Breast epithelium (tissue), 4 donors: ENCODE data around the gene CTDSP1. TPM values are rescaled to one million over a fixed set of nuclear protein-coding genes. Genes with fewer than 3 reads are reported as not detected.

Experiments
- DNase-seq, 2 donors: peaks; one replicate each; pipeline ENCODE4 v3.0.0-alpha.2; 2019; ENCODE audit warnings: low spot score in 2 of 2
- H3K27ac ChIP-seq, 2 donors: fragments of 200-600 bp; sonication (generic) in 1 of 2; one replicate each; pipeline ENCODE4 v1.5.1; 2016 to 2019; ENCODE audit warnings: mild to moderate bottlenecking in 1 of 2
- H3K27me3 ChIP-seq, 2 donors: fragments of 200-600 bp; sonication (generic) in 1 of 2; one replicate each; pipeline versions ENCODE4 v1.5.1 to v1.6.0; 2017 to 2019; ENCODE audit warnings: control low read depth in 1 of 2, mild to moderate bottlenecking in 1 of 2
- H3K36me3 ChIP-seq: fragments of 200-600 bp; one replicate; pipeline ENCODE4 v1.5.1; 2019
- H3K4me1 ChIP-seq, 2 donors: fragments of 200-600 bp; sonication (generic); one replicate each; pipeline ENCODE4 v1.5.1; 2016 to 2019; ENCODE audit warnings: control low read depth in 1 of 2
- H3K4me3 ChIP-seq, 3 donors: fragments of 200-600 bp; sonication (generic); 1 replicate in 2 of 3; 2 replicates in 1 of 3; pipeline ENCODE4 v1.5.1; 2016 to 2019; ENCODE audit warnings: mild to moderate bottlenecking in 3 of 3, moderate library complexity in 2 of 3
- H3K9me3 ChIP-seq, 2 donors: fragments of 200-600 bp; sonication (generic) in 1 of 2; one replicate each; pipeline ENCODE4 v1.5.1; 2016 to 2019; ENCODE audit warnings: control low read depth in 1 of 2
- POLR2A ChIP-seq: fragments of 450-650 bp; IDR thresholded peaks from one replicate; pipeline ENCODE4 v1.6.1; 2016; ENCODE audit warnings: antibody characterized with exemption, mild to moderate bottlenecking, moderate library complexity
- POLR2AphosphoS5 ChIP-seq, 3 donors: sonication (generic); formaldehyde crosslinking; IDR thresholded peaks; one replicate each; pipeline ENCODE4 v1.6.1; 2017; ENCODE audit warnings: antibody characterized with exemption in 3 of 3
- intact Hi-C: fragments of 100-400 bp; cut with DNase I; formaldehyde crosslinking; loops from one replicate; pipeline ENCODE4 v1.15.1; 2023; ENCODE audit warnings: low total_unique reads
- total RNA-seq, 3 donors: library from RNA; depleted of rRNA; stranded (reverse); fragments of >200 nt; gene quantifications; one replicate each; pipeline ENCODE4 v1.1.0, GENCODE V29; 2016
- TF ChIP-seq, protein P1 (sequence below), 3 donors: fragments of 450-650 bp; IDR thresholded peaks; one replicate each; pipeline ENCODE4 v1.5.1; 2016 to 2017; ENCODE audit warnings: antibody characterized with exemption in 3 of 3, mild to moderate bottlenecking in 3 of 3, moderate library complexity in 3 of 3

CTDSP1 gene
- total RNA-seq, 3 donors from 2014 or later: 83.9 to 113 (median 95.9) TPM

DNA sequence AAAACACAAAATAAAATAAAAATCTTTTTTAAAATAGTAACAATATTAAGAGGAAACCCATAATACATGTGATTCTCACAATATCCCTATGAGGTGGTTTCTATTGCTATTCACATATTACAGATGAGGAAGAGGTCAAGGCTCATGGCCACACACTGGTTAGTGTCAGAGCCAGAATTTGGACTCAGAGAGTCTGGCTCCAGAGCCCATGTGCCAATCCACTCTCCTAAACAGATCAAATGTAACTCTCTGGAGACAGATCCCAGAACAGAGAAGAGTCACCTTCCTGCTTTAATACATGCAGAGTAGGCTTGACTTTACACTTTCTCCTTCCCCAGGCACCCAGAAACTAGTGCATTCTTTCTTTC is 27.7 kb upstream of the CTDSP1 start:
- Histone ChIP-seq H3K27me3 (no peaks in the 10 kb centered on the region), H3K4me3 (no peak overlapping the region), H3K36me3 (no peaks in the 10 kb centered on the region), H3K27ac (peak overlapping the region in 1 of 2 donors; percentile 6), H3K9me3 (peaks cover 0 to under 1% of the 10 kb centered on the region in 2 donors), H3K4me1 (no peaks in the 10 kb centered on the region)
- DNase-seq: no peak
- intact Hi-C loops: no loop called here
- no peak for TF ChIP-seq POLR2AphosphoS5 (IDR thresholded peaks at IDR 0.05)
- TF ChIP-seq POLR2A: no peak

DNA sequence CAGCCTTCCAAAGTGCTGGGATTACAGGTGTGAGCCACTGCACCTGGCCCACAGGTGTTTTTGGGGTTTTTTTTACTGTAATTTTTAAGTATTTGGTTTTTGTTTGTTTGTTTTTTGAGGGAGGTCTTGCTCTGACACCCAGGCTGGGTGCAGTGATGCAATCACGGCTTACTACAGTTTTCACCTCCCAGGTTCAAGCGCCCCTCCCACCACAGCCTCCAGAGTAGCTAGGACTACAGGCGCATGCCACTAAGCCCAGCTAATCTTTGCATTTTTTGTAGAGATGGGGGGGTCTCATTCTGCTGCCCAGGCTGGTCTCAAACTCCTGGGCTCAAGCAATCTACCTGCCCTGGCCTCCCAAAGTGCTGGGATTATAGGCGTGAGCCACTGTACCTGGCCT is 24.9 kb upstream of the CTDSP1 start:
- DNase-seq: no peak
- no peak overlapping the region for H3K27ac ChIP-seq
- no peaks in the 10 kb centered on the region for H3K27me3 ChIP-seq
- no peak overlapping the region for H3K4me3 ChIP-seq
- no peaks in the 10 kb centered on the region for H3K36me3 ChIP-seq
- H3K9me3 ChIP-seq: no peaks in the 10 kb centered on the region
- no peak for TF ChIP-seq POLR2AphosphoS5 (IDR thresholded peaks at IDR 0.05)
- TF ChIP-seq POLR2A: no peak
- TF ChIP-seq, protein P1, sequence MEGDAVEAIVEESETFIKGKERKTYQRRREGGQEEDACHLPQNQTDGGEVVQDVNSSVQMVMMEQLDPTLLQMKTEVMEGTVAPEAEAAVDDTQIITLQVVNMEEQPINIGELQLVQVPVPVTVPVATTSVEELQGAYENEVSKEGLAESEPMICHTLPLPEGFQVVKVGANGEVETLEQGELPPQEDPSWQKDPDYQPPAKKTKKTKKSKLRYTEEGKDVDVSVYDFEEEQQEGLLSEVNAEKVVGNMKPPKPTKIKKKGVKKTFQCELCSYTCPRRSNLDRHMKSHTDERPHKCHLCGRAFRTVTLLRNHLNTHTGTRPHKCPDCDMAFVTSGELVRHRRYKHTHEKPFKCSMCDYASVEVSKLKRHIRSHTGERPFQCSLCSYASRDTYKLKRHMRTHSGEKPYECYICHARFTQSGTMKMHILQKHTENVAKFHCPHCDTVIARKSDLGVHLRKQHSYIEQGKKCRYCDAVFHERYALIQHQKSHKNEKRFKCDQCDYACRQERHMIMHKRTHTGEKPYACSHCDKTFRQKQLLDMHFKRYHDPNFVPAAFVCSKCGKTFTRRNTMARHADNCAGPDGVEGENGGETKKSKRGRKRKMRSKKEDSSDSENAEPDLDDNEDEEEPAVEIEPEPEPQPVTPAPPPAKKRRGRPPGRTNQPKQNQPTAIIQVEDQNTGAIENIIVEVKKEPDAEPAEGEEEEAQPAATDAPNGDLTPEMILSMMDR (IDR thresholded peaks at IDR 0.05): no peak
- H3K4me1 ChIP-seq: no peaks in the 10 kb centered on the region
- intact Hi-C loops: no loop called here

DNA sequence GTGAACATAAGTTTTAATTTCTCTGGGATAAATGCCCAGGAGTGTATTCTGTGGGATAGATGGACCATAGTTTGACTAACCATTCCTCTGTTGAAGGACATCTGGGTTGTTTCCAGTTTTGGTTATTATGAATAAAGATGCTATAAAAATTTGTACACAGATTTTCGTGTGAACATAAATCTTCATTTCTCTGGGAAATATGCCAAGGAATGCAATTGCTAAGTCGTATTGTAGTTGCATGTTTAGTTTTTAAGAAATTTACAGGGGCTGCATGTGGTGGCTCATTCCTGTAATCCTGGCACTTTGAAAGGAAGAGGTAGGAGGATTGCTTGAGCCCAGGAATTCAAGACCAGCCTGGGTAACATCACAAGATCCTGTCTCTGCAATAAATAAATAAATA is 24.5 kb upstream of the CTDSP1 start:
- H3K4me3 ChIP-seq: no peak overlapping the region
- H3K4me1 ChIP-seq: no peaks in the 10 kb centered on the region
- no peaks in the 10 kb centered on the region for H3K36me3 ChIP-seq
- intact Hi-C loops: no loop called here
- no peak overlapping the region for H3K27ac ChIP-seq
- H3K27me3 ChIP-seq: no peaks in the 10 kb centered on the region
- no peaks in the 10 kb centered on the region for H3K9me3 ChIP-seq
- TF ChIP-seq POLR2A: no peak
- TF ChIP-seq, protein P1 (IDR thresholded peaks at IDR 0.05): no peak
- TF ChIP-seq POLR2AphosphoS5 (IDR thresholded peaks at IDR 0.05): no peak
- no peak for DNase-seq

DNA sequence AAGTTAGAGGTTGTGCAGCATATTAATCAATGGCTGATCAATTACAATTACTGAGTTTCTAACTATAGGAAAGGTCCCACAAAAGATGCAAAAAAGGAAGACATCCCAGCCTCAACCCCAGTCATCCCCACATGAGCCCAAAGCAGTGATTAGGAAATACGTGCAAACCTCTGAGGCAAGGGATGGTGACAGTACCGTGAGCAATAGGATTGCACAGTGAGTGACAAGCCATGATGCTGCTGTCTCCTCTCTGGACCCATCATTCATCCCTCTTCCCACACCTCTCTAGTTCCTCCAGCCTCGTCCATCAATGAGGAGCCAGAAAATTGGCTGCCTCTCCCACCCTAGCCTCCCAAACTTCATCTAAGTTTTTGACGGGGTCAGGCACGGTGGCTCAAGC is 21.6 kb upstream of the CTDSP1 start:
- Histone ChIP-seq H3K9me3 (no peaks in the 10 kb centered on the region), H3K4me1 (no peaks in the 10 kb centered on the region), H3K4me3 (no peak overlapping the region), H3K27me3 (no peaks in the 10 kb centered on the region), H3K36me3 (no peaks in the 10 kb centered on the region), H3K27ac (no peak overlapping the region)
- no peak for DNase-seq
- intact Hi-C loops: no loop called here
- no peak for TF ChIP-seq POLR2A
- TF ChIP-seq, protein P1 (IDR thresholded peaks at IDR 0.05): no peak
- TF ChIP-seq POLR2AphosphoS5 (IDR thresholded peaks at IDR 0.05): no peak

DNA sequence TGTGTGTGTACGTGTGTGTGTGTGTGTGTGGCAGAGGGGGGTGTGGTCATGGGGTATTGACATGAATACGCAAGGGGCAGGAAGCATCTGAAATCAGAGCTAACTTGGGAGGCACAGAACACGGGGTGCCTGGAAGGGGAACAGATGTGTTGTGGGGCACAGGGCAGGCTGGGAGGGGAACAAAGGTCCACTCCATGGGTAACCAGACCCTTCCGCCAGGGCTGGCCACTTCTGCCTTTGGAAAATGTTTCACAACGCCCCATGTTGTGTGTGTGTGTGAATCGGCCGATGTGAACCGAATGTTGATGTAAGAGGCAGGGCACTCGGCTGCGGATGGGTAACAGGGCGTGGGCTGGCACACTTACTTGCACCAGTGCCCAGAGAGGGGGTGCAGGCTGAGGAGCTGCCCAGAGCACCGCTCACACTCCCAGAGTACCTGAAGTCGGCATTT is 17.7 kb upstream of the CTDSP1 start, which contains the start of gene SLC11A1:
TSS of gene SLC11A1 (plus strand) at position 358 of the 451 bp plus-strand sequence. CDS start 96 bp downstream, outside the sequence.
- H3K27ac ChIP-seq: no peak within 1 kb of the TSS
- H3K27me3 ChIP-seq: no peaks in the 10 kb centered on the region
- no peaks in the 10 kb centered on the region for H3K36me3 ChIP-seq
- H3K9me3 ChIP-seq: no peaks in the 10 kb centered on the region
- intact Hi-C loops: no loop called here
- DNase-seq: no peak
- no peaks in the 10 kb centered on the region for H3K4me1 ChIP-seq
- TF ChIP-seq POLR2AphosphoS5 (IDR thresholded peaks at IDR 0.05) (peak in 1 of 3 donors; percentile 26), POLR2A (no peak)
- TF ChIP-seq, protein P1 (IDR thresholded peaks at IDR 0.05): no peak
- peak within 1 kb of the TSS in 2 of 3 donors; percentile 22 to 37 for H3K4me3 ChIP-seq

DNA sequence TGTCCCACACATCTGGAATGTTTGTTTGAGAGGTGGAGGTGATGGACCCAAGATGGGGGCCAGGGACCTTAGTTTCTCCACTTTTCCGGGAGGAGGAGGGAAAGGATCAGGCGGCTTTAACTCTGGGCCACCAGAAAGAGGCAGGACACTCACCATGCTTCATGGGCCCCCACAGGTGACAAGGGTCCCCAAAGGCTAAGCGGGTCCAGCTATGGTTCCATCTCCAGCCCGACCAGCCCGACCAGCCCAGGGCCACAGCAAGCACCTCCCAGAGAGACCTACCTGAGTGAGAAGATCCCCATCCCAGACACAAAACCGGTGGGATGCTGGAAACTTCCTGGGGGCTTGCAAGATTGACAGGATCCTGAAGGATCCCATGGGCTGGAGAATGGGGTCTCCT is 16.9 kb upstream of the CTDSP1 start:
- no peak for DNase-seq
- TF ChIP-seq POLR2AphosphoS5 (IDR thresholded peaks at IDR 0.05) (no peak), POLR2A (no peak)
- TF ChIP-seq, protein P1 (IDR thresholded peaks at IDR 0.05): no peak
- Histone ChIP-seq H3K27me3 (no peaks in the 10 kb centered on the region), H3K36me3 (no peaks in the 10 kb centered on the region), H3K9me3 (no peaks in the 10 kb centered on the region), H3K4me1 (no peaks in the 10 kb centered on the region), H3K4me3 (peak overlapping the region in 1 of 3 donors; percentile 37), H3K27ac (no peak overlapping the region)
- intact Hi-C loops: no loop called here
